Mesothelial cell of epicardium (in vitro differentiated cells): Measurements from ENCODE around the gene FAM174C. TPM values are rescaled to one million over a fixed set of nuclear protein-coding genes. Genes with fewer than 3 reads are reported as not detected.

Experiments
- DNase-seq, 2 experiments: peaks; one replicate each; pipeline ENCODE4 v3.0.0; 2021; ENCODE audit warnings: low spot score in 2 of 2; ENCODE audit not compliant: unreplicated experiment in 2 of 2
- H3K27ac Mint-ChIP-seq: 2 replicates; pipeline ENCODE4 v1.8.0; 2021; ENCODE audit warnings: mixed read lengths
- H3K27me3 Mint-ChIP-seq: 2 replicates; pipeline ENCODE4 v1.8.0; 2021; ENCODE audit warnings: low read depth, mixed read lengths
- H3K36me3 Mint-ChIP-seq: 2 replicates; pipeline ENCODE4 v1.8.0; 2021; ENCODE audit warnings: mixed read lengths
- H3K4me1 Mint-ChIP-seq: 2 replicates; pipeline ENCODE4 v1.8.0; 2021; ENCODE audit warnings: mixed read lengths
- H3K4me3 Mint-ChIP-seq: 2 replicates; pipeline ENCODE4 v1.8.0; 2021; ENCODE audit warnings: mild to moderate bottlenecking, moderate library complexity, mixed read lengths
- H3K9me3 Mint-ChIP-seq: 2 replicates; pipeline ENCODE4 v1.8.0; 2021; ENCODE audit warnings: mixed read lengths
- total RNA-seq: library from RNA; stranded (reverse); gene quantifications from 3 replicates; pipeline ENCODE4 v1.2.1, GENCODE V29; 2021
- TF ChIP-seq, protein P1 (sequence below): fragments of 200-600 bp; sonication (generic); IDR thresholded peaks from one replicate; pipeline ENCODE4 v1.5.0; 2021; ENCODE audit warnings: antibody characterized with exemption; ENCODE audit not compliant: unreplicated experiment

FAM174C gene
- total RNA-seq, 1 donor from 2014 or later, result 24.4 TPM

DNA sequence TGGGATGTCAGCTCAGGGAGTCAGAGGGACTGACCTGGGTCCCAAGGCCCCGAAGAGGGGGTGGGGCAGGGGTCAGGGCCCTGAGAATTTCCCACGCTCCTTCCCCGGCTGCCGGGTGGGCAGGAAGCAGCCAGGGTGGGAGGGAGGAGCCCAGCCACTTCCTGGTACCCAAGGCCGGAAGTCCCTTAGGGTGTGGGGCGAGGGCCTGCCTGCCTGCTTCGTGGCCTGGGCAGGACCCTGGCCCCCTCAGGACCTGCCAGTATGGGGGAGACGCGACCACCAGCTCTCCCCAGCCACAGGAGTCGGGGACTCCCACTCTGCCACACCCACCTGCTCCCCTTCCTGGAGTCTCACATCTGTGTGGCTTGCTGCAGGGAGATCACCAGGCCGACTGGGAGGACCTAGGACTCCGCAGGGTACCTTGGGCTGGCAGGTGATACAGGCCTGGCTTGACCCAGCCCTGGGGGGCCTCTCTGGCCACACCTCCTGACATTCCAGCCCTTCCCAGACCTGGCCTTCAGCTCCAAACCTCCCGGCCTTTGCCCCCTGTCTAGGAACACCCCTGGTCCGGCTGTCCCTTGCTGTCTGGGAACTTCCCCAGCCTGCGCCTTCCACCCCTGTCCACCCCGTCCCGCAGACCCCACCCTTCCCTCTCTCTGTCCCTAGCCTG, 16.0 kb upstream of the FAM174C start:
- no peak overlapping the region for H3K4me3 Mint-ChIP-seq
- no peaks in the 10 kb centered on the region for H3K9me3 Mint-ChIP-seq
- DNase-seq, result no peak
- TF ChIP-seq, protein P1, sequence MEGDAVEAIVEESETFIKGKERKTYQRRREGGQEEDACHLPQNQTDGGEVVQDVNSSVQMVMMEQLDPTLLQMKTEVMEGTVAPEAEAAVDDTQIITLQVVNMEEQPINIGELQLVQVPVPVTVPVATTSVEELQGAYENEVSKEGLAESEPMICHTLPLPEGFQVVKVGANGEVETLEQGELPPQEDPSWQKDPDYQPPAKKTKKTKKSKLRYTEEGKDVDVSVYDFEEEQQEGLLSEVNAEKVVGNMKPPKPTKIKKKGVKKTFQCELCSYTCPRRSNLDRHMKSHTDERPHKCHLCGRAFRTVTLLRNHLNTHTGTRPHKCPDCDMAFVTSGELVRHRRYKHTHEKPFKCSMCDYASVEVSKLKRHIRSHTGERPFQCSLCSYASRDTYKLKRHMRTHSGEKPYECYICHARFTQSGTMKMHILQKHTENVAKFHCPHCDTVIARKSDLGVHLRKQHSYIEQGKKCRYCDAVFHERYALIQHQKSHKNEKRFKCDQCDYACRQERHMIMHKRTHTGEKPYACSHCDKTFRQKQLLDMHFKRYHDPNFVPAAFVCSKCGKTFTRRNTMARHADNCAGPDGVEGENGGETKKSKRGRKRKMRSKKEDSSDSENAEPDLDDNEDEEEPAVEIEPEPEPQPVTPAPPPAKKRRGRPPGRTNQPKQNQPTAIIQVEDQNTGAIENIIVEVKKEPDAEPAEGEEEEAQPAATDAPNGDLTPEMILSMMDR, result no peak
- peaks cover 7% of the 10 kb centered on the region for H3K36me3 Mint-ChIP-seq
- no peaks in the 10 kb centered on the region for H3K27me3 Mint-ChIP-seq
- H3K27ac Mint-ChIP-seq, result peak overlapping the region; percentile 90
- H3K4me1 Mint-ChIP-seq, result peaks cover 33% of the 10 kb centered on the region

DNA sequence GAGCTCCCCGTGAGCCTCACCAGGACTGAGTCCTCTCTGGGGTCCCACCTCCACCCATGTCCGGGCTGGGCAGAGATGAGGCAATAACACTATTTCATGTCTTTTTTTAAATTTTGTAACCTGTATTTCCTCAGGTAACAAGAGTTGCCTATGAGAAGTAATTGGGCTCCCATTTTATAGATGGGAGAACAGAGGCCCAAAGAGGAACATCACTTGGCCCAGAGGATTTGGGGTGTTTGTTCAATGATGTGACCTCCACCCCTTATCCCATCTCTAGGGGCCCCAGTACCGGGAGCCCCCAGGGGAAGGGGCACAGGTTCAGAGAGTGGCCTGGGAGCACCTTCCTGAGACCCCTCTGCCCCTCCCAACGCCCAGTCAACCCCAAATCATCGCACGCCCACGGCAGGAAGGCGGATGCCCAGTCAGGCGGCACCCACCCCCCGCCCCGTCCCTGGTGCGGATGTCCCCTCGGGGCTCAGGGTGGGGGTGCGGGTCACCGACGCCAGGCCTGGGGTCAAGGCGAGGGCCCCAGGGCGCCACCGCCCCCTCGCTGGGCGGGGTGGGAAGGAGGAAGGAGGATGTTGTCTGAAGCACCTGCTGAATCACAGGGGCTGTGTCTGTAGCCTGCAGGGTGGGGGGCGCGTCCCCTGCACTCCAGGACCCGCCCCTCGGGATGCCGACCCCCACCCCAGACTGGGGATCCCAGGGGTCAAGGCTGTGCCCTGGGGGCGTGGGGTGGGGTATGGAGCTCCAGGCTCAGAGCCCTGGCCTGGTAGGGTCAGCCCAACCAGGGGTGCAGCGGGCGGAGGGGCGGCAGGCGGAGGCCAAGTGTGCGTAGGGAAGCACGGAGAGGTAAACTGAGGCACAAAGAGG, 15.2 kb upstream of the FAM174C start:
- no peak for DNase-seq
- Mint-ChIP-seq H3K9me3 (no peaks in the 10 kb centered on the region), H3K27ac (peak overlapping the region; percentile 90), H3K4me1 (peaks cover 34% of the 10 kb centered on the region), H3K4me3 (peak overlapping the region; percentile 79), H3K36me3 (peaks cover 7% of the 10 kb centered on the region), H3K27me3 (no peaks in the 10 kb centered on the region)
- TF ChIP-seq, protein P1, result no peak

DNA sequence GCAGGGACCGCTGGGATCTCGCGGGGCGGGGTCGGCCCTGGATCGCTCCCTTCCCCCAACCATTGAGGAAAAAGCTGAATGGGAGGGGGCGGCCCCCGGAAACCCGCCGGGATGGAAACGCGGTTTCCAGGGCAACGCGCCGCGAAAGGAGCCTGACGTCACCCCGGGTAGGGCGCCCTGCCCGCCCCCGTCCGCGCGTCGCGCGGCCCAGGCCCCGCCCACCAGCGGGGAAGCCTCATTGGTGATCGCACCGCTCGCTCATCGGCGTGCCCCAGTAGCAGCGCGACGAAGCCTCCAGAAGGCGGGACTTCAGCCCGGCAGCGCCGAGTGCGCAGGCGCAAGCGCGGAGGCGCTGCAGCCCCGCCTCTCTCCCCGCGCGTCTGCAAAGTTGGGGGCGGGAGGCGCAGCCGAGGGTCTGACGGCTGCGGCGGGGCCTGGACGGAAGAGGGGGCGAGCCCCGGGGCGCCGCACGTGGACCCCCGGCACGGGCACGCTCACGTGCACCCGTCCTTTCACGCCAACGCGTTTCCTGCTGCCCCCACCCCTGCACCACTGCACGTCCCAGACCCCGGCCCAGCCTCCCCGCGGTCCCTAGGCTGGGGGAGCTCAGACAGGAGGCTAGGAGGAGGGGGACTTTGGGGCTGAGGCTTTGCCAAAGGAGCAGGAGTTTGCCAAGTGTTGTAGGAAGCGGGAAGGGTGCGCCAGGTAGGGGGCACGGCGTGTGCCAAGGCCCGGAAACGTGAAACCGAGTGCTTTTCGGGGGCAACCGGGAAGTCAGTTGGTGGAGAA, 14.4 kb upstream of the FAM174C start:
- TF ChIP-seq, protein P1, result no peak
- Mint-ChIP-seq H3K36me3 (peaks cover 7% of the 10 kb centered on the region), H3K27ac (peak overlapping the region; percentile 97), H3K4me1 (peaks cover 41% of the 10 kb centered on the region), H3K27me3 (no peaks in the 10 kb centered on the region), H3K4me3 (peak overlapping the region; percentile 79), H3K9me3 (no peaks in the 10 kb centered on the region)
- DNase-seq, result peak; percentile 97 to 98

DNA sequence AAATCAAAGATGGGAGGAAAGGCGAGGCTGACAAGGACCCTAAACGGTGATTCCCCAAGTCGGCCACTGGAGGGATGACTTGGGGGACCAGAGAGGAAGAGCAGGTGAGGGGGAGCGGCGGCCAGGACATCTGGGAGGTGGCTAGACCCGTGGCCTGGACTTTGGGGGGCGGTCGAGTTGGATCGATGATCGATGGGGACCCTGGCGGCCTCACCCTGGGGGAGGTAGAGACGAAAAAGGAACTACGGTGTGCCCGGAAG, 13.9 kb upstream of the FAM174C start:
- H3K9me3 Mint-ChIP-seq, result no peaks in the 10 kb centered on the region

More for the DNA sequence above, 13.9 kb upstream of the FAM174C start:
- H3K4me3 Mint-ChIP-seq, result peak overlapping the region; percentile 79
- peak overlapping the region; percentile 97 for H3K27ac Mint-ChIP-seq
- TF ChIP-seq, protein P1, result peak; percentile 25
- H3K36me3 Mint-ChIP-seq, result peaks cover 7% of the 10 kb centered on the region
- H3K4me1 Mint-ChIP-seq, result peaks cover 43% of the 10 kb centered on the region
- no peak for DNase-seq
- no peaks in the 10 kb centered on the region for H3K27me3 Mint-ChIP-seq
